ENCODE data around the gene HTT-AS. TPM values are rescaled to one million over a fixed set of nuclear protein-coding genes. Genes with fewer than 3 reads are reported as not detected.
A peak's percentile ranks its signal among the peaks of the same experiment; 100 is the strongest.

The HTT-AS gene
- total RNA-seq, 1 experiment from 2014 or later, result not detected

DNA sequence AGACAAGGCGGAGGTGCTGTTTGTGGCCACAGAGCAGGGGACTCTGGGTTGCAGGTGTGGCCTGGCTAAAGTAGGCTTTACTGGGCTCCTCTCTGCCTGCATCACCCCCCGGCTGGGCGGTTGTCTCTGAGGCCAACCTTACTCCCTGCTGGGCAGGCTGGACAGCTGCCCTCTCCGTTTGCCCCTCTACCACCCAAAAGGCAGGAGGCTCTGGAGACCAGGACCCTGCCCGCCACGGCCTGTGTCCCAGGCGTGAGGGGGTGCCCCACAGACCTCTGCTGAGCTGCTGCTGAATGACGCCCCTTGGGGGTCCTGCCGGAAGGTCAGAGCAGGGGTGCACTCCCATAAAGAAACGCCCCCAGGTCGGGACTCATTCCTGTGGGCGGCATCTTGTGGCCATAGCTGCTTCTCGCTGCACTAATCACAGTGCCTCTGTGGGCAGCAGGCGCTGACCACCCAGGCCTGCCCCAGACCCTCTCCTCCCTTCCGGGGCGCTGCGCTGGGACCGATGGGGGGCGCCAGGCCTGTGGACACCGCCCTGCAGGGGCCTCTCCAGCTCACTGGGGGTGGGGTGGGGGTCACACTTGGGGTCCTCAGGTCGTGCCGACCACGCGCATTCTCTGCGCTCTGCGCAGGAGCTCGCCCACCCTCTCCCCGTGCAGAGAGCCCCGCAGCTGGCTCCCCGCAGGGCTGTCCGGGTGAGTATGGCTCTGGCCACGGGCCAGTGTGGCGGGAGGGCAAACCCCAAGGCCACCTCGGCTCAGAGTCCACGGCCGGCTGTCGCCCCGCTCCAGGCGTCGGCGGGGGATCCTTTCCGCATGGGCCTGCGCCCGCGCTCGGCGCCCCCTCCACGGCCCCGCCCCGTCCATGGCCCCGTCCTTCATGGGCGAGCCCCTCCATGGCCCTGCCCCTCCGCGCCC, 920 bp downstream of the HTT-AS start:
- CTCF ChIA-PET, result interaction anchor here (0.6 to 1.0 kb wide), 2 partner anchors 32 to 64 kb away, joined by 3 to 4 read pairs; no protein-coding TSS in a partner anchor
- Histone ChIP-seq H3K4me1 (peaks cover 13% of the 10 kb centered on the region), H3K27me3 (replicated peaks; ENCODE audit: control insufficient read depth, insufficient read depth, low read length) (no peaks in the 10 kb centered on the region), H3K36me3 (ENCODE audit: control insufficient read depth, insufficient read depth, low read length) (no peaks in the 10 kb centered on the region), H3K9me3 (no peaks in the 10 kb centered on the region), H3K4me3 (ENCODE audit: low read depth, low read length) (peak overlapping the region; percentile 76)
- peaks cover 10% of the 10 kb centered on the region for H3K36me3 Mint-ChIP-seq (ENCODE audit: insufficient read depth, unreplicated experiment)
- POLR2A ChIA-PET, result no interaction called here
- TF ChIP-seq, protein P1, sequence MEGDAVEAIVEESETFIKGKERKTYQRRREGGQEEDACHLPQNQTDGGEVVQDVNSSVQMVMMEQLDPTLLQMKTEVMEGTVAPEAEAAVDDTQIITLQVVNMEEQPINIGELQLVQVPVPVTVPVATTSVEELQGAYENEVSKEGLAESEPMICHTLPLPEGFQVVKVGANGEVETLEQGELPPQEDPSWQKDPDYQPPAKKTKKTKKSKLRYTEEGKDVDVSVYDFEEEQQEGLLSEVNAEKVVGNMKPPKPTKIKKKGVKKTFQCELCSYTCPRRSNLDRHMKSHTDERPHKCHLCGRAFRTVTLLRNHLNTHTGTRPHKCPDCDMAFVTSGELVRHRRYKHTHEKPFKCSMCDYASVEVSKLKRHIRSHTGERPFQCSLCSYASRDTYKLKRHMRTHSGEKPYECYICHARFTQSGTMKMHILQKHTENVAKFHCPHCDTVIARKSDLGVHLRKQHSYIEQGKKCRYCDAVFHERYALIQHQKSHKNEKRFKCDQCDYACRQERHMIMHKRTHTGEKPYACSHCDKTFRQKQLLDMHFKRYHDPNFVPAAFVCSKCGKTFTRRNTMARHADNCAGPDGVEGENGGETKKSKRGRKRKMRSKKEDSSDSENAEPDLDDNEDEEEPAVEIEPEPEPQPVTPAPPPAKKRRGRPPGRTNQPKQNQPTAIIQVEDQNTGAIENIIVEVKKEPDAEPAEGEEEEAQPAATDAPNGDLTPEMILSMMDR (IDR thresholded peaks at IDR 0.05; ENCODE audit: insufficient read depth in 1 of 2, low read depth in 1 of 2, low read length in 1 of 2, severe bottlenecking in 1 of 2, unreplicated experiment in 1 of 2), result peak in 1 of 2 experiments; percentile 18
- peaks cover 9% of the 10 kb centered on the region for H3K4me1 Mint-ChIP-seq (ENCODE audit: low read depth, unreplicated experiment)
- intact Hi-C loops (cut with micrococcal nuclease; ENCODE audit: unreplicated experiment), result loop anchor here (1.0 kb wide), 2 partner anchors 31 to 219 kb away; no protein-coding TSS in a partner anchor
- BruUV-seq (replicated peaks), result no TSS peak
- peak overlapping the region; percentile 96 for H3K4me3 Mint-ChIP-seq (ENCODE audit: unreplicated experiment)
- H3K27me3 Mint-ChIP-seq (ENCODE audit: insufficient read depth, unreplicated experiment), result no peaks in the 10 kb centered on the region
- no peak overlapping the region for H3K27ac Mint-ChIP-seq (ENCODE audit: unreplicated experiment)
- DNase-seq, result peak in 1 of 2 experiments; percentile 41
- H3K9me3 Mint-ChIP-seq (ENCODE audit: unreplicated experiment), result no peaks in the 10 kb centered on the region

DNA sequence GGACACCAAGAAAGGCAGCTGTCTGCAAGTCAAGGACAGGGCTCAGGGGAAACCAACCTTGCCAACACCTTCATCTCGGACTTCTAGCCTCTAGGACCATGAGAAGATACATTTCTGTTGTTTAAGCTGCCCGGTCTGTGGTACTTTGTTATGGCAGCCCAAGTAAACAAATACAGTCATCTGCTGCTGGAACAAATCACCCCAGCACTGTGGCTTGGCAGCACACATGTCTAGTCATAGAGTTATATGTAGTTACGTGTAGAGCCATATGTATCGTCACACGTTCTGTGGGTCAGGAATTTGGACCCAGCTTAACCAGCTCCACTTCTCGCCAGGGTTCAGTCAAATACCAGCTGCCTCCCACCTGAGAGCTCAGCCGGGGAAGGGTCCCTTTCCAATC, 2.5 kb downstream of the HTT-AS start:
- CTCF ChIA-PET, result no interaction called here
- peaks cover 9% of the 10 kb centered on the region for H3K4me1 Mint-ChIP-seq (ENCODE audit: low read depth, unreplicated experiment)
- H3K36me3 Mint-ChIP-seq (ENCODE audit: insufficient read depth, unreplicated experiment), result peaks cover 6% of the 10 kb centered on the region
- H3K27me3 Mint-ChIP-seq (ENCODE audit: insufficient read depth, unreplicated experiment), result no peaks in the 10 kb centered on the region
- TF ChIP-seq, protein P1 (IDR thresholded peaks at IDR 0.05; ENCODE audit: insufficient read depth in 1 of 2, low read depth in 1 of 2, low read length in 1 of 2, severe bottlenecking in 1 of 2, unreplicated experiment in 1 of 2), result no peak
- BruUV-seq (replicated peaks), result no TSS peak
- DNase-seq, result no peak
- intact Hi-C loops (cut with micrococcal nuclease; ENCODE audit: unreplicated experiment), result no loop called here
- Histone ChIP-seq H3K36me3 (ENCODE audit: control insufficient read depth, insufficient read depth, low read length) (no peaks in the 10 kb centered on the region), H3K4me1 (peaks cover 12% of the 10 kb centered on the region), H3K9me3 (no peaks in the 10 kb centered on the region), H3K4me3 (ENCODE audit: low read depth, low read length) (no peak overlapping the region), H3K27me3 (replicated peaks; ENCODE audit: control insufficient read depth, insufficient read depth, low read length) (no peaks in the 10 kb centered on the region)
- H3K9me3 Mint-ChIP-seq (ENCODE audit: unreplicated experiment), result no peaks in the 10 kb centered on the region
- H3K4me3 Mint-ChIP-seq (ENCODE audit: unreplicated experiment), result peak overlapping the region; percentile 44
- H3K27ac Mint-ChIP-seq (ENCODE audit: unreplicated experiment), result no peak overlapping the region
- POLR2A ChIA-PET, result interaction anchor here (0.6 kb wide), 1 partner anchor 42 kb away, joined by 3 read pairs; no protein-coding TSS in a partner anchor

DNA sequence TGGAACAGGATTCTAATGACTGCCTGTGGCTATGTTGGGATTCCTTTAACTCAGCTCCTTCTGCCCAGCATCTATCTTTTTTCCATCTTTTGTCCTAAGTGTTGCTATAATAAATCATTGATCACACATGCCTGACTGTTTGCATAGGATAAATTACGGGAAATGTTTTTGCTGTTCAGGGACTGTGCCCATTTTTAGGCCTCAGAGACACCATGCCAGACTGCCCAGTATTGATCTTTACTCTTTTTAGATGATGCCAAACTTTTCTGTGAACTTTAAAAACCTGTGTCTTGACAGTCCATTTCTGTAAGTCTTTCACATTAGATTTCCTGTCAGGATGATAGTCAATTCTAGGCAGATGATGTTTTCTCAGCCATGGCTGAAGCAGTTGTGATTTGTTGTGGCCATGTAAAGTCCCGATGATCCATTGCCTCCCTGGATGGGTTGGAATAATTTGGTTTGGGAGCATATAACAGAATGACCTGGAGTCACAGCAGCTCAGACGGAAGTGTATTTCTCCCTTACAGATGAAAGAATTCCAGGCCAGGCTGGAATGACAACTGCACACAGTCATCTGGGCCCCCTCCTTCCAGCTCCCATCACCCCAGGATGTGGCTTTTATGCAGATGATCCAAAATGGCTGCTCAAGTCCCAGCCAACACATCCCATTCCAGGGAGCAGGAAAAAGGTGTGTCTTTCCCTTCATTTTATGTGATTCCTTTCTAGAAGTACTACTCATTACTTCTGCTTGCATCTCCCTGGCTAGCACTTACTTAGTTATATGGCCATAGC, 3.4 kb downstream of the HTT-AS start:
- ChIA-PET CTCF (no interaction called here), POLR2A (interaction anchor here (0.6 kb wide), 1 partner anchor 43 kb away, joined by 3 read pairs; no protein-coding TSS in a partner anchor)
- H3K4me3 ChIP-seq (ENCODE audit: low read depth, low read length), result no peak overlapping the region
- peaks cover 6% of the 10 kb centered on the region for H3K36me3 Mint-ChIP-seq (ENCODE audit: insufficient read depth, unreplicated experiment)
- no peak overlapping the region for H3K4me3 Mint-ChIP-seq (ENCODE audit: unreplicated experiment)
- no TSS peak for BruUV-seq (replicated peaks)
- TF ChIP-seq, protein P1 (IDR thresholded peaks at IDR 0.05; ENCODE audit: insufficient read depth in 1 of 2, low read depth in 1 of 2, low read length in 1 of 2, severe bottlenecking in 1 of 2, unreplicated experiment in 1 of 2), result no peak
- peaks cover 7% of the 10 kb centered on the region; the same call in 1 of the 2 replicates for H3K4me1 ChIP-seq
- H3K4me1 Mint-ChIP-seq (ENCODE audit: low read depth, unreplicated experiment), result peaks cover 6% of the 10 kb centered on the region
- no peaks in the 10 kb centered on the region for H3K9me3 Mint-ChIP-seq (ENCODE audit: unreplicated experiment)
- H3K27ac Mint-ChIP-seq (ENCODE audit: unreplicated experiment), result no peak overlapping the region
- no peaks in the 10 kb centered on the region for H3K27me3 Mint-ChIP-seq (ENCODE audit: insufficient read depth, unreplicated experiment)
- no peaks in the 10 kb centered on the region for H3K36me3 ChIP-seq (ENCODE audit: control insufficient read depth, insufficient read depth, low read length)
- DNase-seq, result no peak
- H3K27me3 ChIP-seq (replicated peaks; ENCODE audit: control insufficient read depth, insufficient read depth, low read length), result no peaks in the 10 kb centered on the region
- intact Hi-C loops (cut with micrococcal nuclease; ENCODE audit: unreplicated experiment), result no loop called here
- no peaks in the 10 kb centered on the region for H3K9me3 ChIP-seq

Data from Caco-2 (cell line).